HEK293T (cell line): Measurements from ENCODE around the gene TWSG1.

Source experiments
- CTCF ChIA-PET: fragments of 350-600 bp; formaldehyde crosslinking; extraction: SDS; loops from one replicate; lab custom pipeline; 2021; ENCODE audit warnings: antibody characterized with exemption, inconsistent platforms; lab: Yijun Ruan, JAX
- POLR2A ChIA-PET: fragments of 350-600 bp; formaldehyde crosslinking; extraction: SDS; loops from one replicate; lab custom pipeline; 2020; ENCODE audit warnings: antibody characterized with exemption, inconsistent platforms; lab: Yijun Ruan, JAX
- DNase-seq: peaks from one replicate; pipeline ENCODE4 v3.0.0; 2012; ENCODE audit warnings: mixed read lengths; ENCODE audit errors: extremely low spot score
- ARNT ChIP-seq: fragments of 450-650 bp; IDR thresholded peaks from 2 replicates; pipeline ENCODE4 v1.6.1; 2017; ENCODE audit warnings: mild to moderate bottlenecking
- BHLHE40 ChIP-seq: fragments of 450-650 bp; IDR thresholded peaks from 2 replicates; pipeline ENCODE4 v1.6.1; 2016; ENCODE audit warnings: mild to moderate bottlenecking, moderate library complexity, borderline replicate concordance
- CTBP1 ChIP-seq: fragments of 450-650 bp; IDR thresholded peaks from 2 replicates; pipeline ENCODE4 v1.6.1; 2016; ENCODE audit warnings: borderline replicate concordance
- ELF4 ChIP-seq: fragments of 450-650 bp; IDR thresholded peaks from 2 replicates; pipeline ENCODE4 v1.6.1; 2017; ENCODE audit warnings: antibody characterized with exemption
- FOXA1 ChIP-seq: fragments of 450-650 bp; IDR thresholded peaks from 2 replicates; pipeline ENCODE4 v1.6.1; 2016; ENCODE audit warnings: mild to moderate bottlenecking
- FOXK2 ChIP-seq: fragments of 450-650 bp; IDR thresholded peaks from 2 replicates; pipeline ENCODE4 v1.6.1; 2016; ENCODE audit warnings: mild to moderate bottlenecking
- FOXM1 ChIP-seq: fragments of 450-650 bp; IDR thresholded peaks from 2 replicates; pipeline ENCODE4 v1.6.1; 2017; ENCODE audit warnings: mild to moderate bottlenecking, borderline replicate concordance
- HDGF ChIP-seq: fragments of 450-650 bp; IDR thresholded peaks from 2 replicates; pipeline ENCODE4 v1.6.1; 2017; ENCODE audit warnings: antibody characterized with exemption, borderline replicate concordance
- L3MBTL2 ChIP-seq: fragments of 450-650 bp; conservative IDR thresholded peaks from 2 replicates; pipeline ENCODE4 v1.6.1; 2016; ENCODE audit warnings: mild to moderate bottlenecking
- LEF1 ChIP-seq: fragments of 450-650 bp; IDR thresholded peaks from 2 replicates; pipeline ENCODE4 v1.6.1; 2017; ENCODE audit warnings: mild to moderate bottlenecking, borderline replicate concordance
- NFRKB ChIP-seq: fragments of 450-650 bp; IDR thresholded peaks from 2 replicates; pipeline ENCODE4 v1.6.1; 2016; ENCODE audit warnings: mild to moderate bottlenecking, moderate library complexity
- PKNOX1 ChIP-seq: fragments of 450-650 bp; IDR thresholded peaks from 2 replicates; pipeline ENCODE4 v1.6.1; 2016
- SP1 ChIP-seq: fragments of 450-650 bp; IDR thresholded peaks from 2 replicates; pipeline ENCODE4 v1.6.1; 2017
- SUZ12 ChIP-seq: fragments of 450-650 bp; IDR thresholded peaks from 2 replicates; pipeline ENCODE4 v1.6.1; 2016; ENCODE audit warnings: mild to moderate bottlenecking
- TARDBP ChIP-seq: fragments of 450-650 bp; IDR thresholded peaks from 2 replicates; pipeline ENCODE4 v1.6.1; 2016
- ZNF384 ChIP-seq: fragments of 450-650 bp; IDR thresholded peaks from 2 replicates; pipeline ENCODE4 v1.6.1; 2016

Gene TWSG1

GRCh38 chr18:9346775-9347174 is 12.2 kb downstream of the TWSG1 start:
- no peak for DNase-seq
- no peak for TF ChIP-seq HDGF
- no peak for TF ChIP-seq SUZ12
- TF ChIP-seq FOXM1 = no peak
- TF ChIP-seq ELF4 = no peak
- TF ChIP-seq ARNT = no peak
- TF ChIP-seq PKNOX1 = no peak
- TF ChIP-seq FOXA1 = no peak
- TF ChIP-seq TARDBP = no peak
- TF ChIP-seq ZNF384 = no peak
- TF ChIP-seq NFRKB = no peak
- TF ChIP-seq L3MBTL2 = no peak
- no peak for TF ChIP-seq SP1
- TF ChIP-seq FOXK2 = no peak
- TF ChIP-seq CTBP1 = no peak
- no peak for TF ChIP-seq BHLHE40
- no peak for TF ChIP-seq LEF1
- ChIA-PET CTCF (no interaction called here), POLR2A (no interaction called here)

- ChIA-PET POLR2A (no interaction called here), CTCF (no interaction called here)
Measured at GRCh38 chr18:9348079-9348671, 13.6 kb downstream of the TWSG1 start.

GRCh38 chr18:9348766-9349165 is 14.2 kb downstream of the TWSG1 start:
- ChIA-PET POLR2A (no interaction called here), CTCF (no interaction called here)
- no peak for DNase-seq
- TF ChIP-seq L3MBTL2 (no peak), ZNF384 (no peak), TARDBP (no peak), BHLHE40 (no peak), NFRKB (no peak), ELF4 (no peak), PKNOX1 (no peak)

More at GRCh38 chr18:9348079-9348671, 13.6 kb downstream of the TWSG1 start:
- TF ChIP-seq LEF1 (no peak), PKNOX1 (no peak), ZNF384 (no peak), HDGF (no peak), ARNT (no peak), ELF4 (no peak), FOXM1 (no peak), FOXA1 (no peak), SP1 (no peak), TARDBP (no peak), NFRKB (no peak), FOXK2 (no peak), BHLHE40 (no peak), L3MBTL2 (no peak), SUZ12 (no peak), CTBP1 (no peak)
- DNase-seq = no peak

- ChIA-PET CTCF (no interaction called here), POLR2A (no interaction called here)
- DNase-seq = no peak
- TF ChIP-seq FOXA1 = no peak
- no peak for TF ChIP-seq PKNOX1
- TF ChIP-seq TARDBP = no peak
- TF ChIP-seq ELF4 = no peak
- no peak for TF ChIP-seq LEF1
- TF ChIP-seq CTBP1 = no peak
- TF ChIP-seq SUZ12 = no peak
- TF ChIP-seq BHLHE40 = no peak
Measured at GRCh38 chr18:9353596-9353995, 19.0 kb downstream of the TWSG1 start.

GRCh38 chr18:9354256-9354655 is 19.7 kb downstream of the TWSG1 start:
- ChIA-PET POLR2A (no interaction called here), CTCF (no interaction called here)
- DNase-seq = no peak
- no peak for TF ChIP-seq ZNF384

- ChIA-PET POLR2A (no interaction called here), CTCF (no interaction called here)
- DNase-seq = no peak
- TF ChIP-seq L3MBTL2 (no peak), HDGF (no peak), ARNT (no peak), LEF1 (no peak), PKNOX1 (no peak), SP1 (no peak), BHLHE40 (no peak), ELF4 (no peak), NFRKB (no peak), FOXM1 (no peak), CTBP1 (no peak), FOXK2 (no peak)
Measured at GRCh38 chr18:9356976-9357375, 22.4 kb downstream of the TWSG1 start.
